DOHH2 (cell line): ENCODE results near the gene CSNK2A2.

Experiments
- EZH2phosphoT487 ChIP-seq: fragments of 200-600 bp; sonication (generic); IDR thresholded peaks from 2 replicates; pipeline ENCODE4 v1.6.1; 2017; ENCODE audit warnings: borderline replicate concordance, mild to moderate bottlenecking, antibody characterized with exemption, low read length, moderate library complexity, mixed read lengths
- TF ChIP-seq, protein P1 (sequence below): fragments of 200-600 bp; sonication (generic); IDR thresholded peaks from one replicate; pipeline ENCODE4 v1.5.1; 2014; ENCODE audit warnings: antibody characterized with exemption, mild to moderate bottlenecking, low read depth, low read length; ENCODE audit not compliant: poor library complexity, severe bottlenecking

DNA sequence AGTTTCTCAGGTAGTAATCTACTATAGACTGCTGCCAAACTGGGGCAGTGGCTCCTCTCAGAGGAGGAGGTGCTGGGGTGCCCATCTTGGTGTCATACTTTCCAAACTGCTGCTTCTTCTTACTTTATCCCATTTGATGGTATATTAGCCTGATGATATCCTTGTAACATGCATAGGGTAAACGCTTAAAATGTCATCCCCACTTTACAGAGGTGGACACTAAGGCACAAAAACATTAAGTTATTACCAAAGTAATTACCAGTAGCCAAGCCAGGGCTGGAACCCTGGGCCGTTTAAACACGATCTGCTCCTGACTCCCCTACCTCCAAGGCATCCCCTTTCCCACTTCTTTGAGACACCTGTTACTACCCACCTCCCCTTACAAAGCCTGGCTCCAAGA is 37.8 kb upstream of the CSNK2A2 start:
- TF ChIP-seq, protein P1, sequence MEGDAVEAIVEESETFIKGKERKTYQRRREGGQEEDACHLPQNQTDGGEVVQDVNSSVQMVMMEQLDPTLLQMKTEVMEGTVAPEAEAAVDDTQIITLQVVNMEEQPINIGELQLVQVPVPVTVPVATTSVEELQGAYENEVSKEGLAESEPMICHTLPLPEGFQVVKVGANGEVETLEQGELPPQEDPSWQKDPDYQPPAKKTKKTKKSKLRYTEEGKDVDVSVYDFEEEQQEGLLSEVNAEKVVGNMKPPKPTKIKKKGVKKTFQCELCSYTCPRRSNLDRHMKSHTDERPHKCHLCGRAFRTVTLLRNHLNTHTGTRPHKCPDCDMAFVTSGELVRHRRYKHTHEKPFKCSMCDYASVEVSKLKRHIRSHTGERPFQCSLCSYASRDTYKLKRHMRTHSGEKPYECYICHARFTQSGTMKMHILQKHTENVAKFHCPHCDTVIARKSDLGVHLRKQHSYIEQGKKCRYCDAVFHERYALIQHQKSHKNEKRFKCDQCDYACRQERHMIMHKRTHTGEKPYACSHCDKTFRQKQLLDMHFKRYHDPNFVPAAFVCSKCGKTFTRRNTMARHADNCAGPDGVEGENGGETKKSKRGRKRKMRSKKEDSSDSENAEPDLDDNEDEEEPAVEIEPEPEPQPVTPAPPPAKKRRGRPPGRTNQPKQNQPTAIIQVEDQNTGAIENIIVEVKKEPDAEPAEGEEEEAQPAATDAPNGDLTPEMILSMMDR = no peak
- TF ChIP-seq EZH2phosphoT487 = no peak
